NCI-H1105 treated with DMSO at 0.1 percent for 48 hours (cell line): ENCODE measurements around the gene SYT1.

Experiments used
- DNase-seq: peaks from one replicate; lab custom pipeline; 2025; lab: John Stamatoyannopoulos, UW

Gene SYT1

GRCh38 chr12:79347866-79348265, 483.3 kb downstream of the SYT1 start:
- DNase-seq = no peak

GRCh38 chr12:79351251-79351650, 486.7 kb downstream of the SYT1 start:
- DNase-seq = peak; percentile 55

- DNase-seq = no peak
Observed at GRCh38 chr12:79356216-79356615, 491.6 kb downstream of the SYT1 start.

GRCh38 chr12:79357048-79357447, 492.5 kb downstream of the SYT1 start:
- no peak for DNase-seq

- no peak for DNase-seq
Observed at GRCh38 chr12:79358716-79359300, 494.2 kb downstream of the SYT1 start.

GRCh38 chr12:79360286-79360685, 495.7 kb downstream of the SYT1 start:
- DNase-seq = peak; percentile 66

- DNase-seq = no peak
Observed at GRCh38 chr12:79360936-79361335, 496.4 kb downstream of the SYT1 start.

- no peak for DNase-seq
Observed at GRCh38 chr12:79364197-79364596, 499.6 kb downstream of the SYT1 start.

- no peak for DNase-seq
Observed at GRCh38 chr12:79366374-79366773, 501.8 kb downstream of the SYT1 start.

- peak; percentile 66 for DNase-seq
Observed at GRCh38 chr12:79367032-79367589, 502.5 kb downstream of the SYT1 start.

GRCh38 chr12:79370021-79370420, 505.4 kb downstream of the SYT1 start:
- no peak for DNase-seq

- DNase-seq = no peak
Observed at GRCh38 chr12:79371226-79371625, 506.7 kb downstream of the SYT1 start.

- peak; percentile 43 for DNase-seq
Observed at GRCh38 chr12:79373896-79374499, 509.4 kb downstream of the SYT1 start.

GRCh38 chr12:79374545-79374944, 510.0 kb downstream of the SYT1 start:
- no peak for DNase-seq

GRCh38 chr12:79375050-79375449, 510.5 kb downstream of the SYT1 start:
- no peak for DNase-seq

GRCh38 chr12:79378496-79378895, 513.9 kb downstream of the SYT1 start:
- no peak for DNase-seq

GRCh38 chr12:79380402-79380801, 515.8 kb downstream of the SYT1 start:
- no peak for DNase-seq

GRCh38 chr12:79381248-79382208, 517.0 kb downstream of the SYT1 start:
- peak; percentile 45 for DNase-seq

- no peak for DNase-seq
Observed at GRCh38 chr12:79384551-79384950, 520.0 kb downstream of the SYT1 start.

- DNase-seq = no peak
Observed at GRCh38 chr12:79388011-79388410, 523.4 kb downstream of the SYT1 start.

GRCh38 chr12:79393842-79394241, 529.3 kb downstream of the SYT1 start:
- DNase-seq = no peak

GRCh38 chr12:79397609-79398008, 533.0 kb downstream of the SYT1 start:
- no peak for DNase-seq

GRCh38 chr12:79400481-79400880, 535.9 kb downstream of the SYT1 start:
- no peak for DNase-seq
